Large intestine (tissue), 3 donors: ENCODE measurements around the gene CCDC14. TPM values are rescaled to one million over a fixed set of nuclear protein-coding genes. Genes with fewer than 3 reads are reported as not detected.

Source experiments
- DNase-seq, 2 donors: peaks; one replicate each; pipeline versions ENCODE4 v3.0.0 to v3.0.0-alpha.2; 2013
- H3K27ac ChIP-seq: one replicate; pipeline ENCODE4 v1.5.1; 2013; ENCODE audit warnings: low read length
- H3K27me3 ChIP-seq: 2 replicates; pipeline ENCODE4 v1.6.1; 2013; ENCODE audit warnings: low read length; ENCODE audit not compliant: control insufficient read depth, insufficient read depth
- H3K36me3 ChIP-seq: 2 replicates; pipeline ENCODE4 v1.6.1; 2013; ENCODE audit warnings: low read length; ENCODE audit not compliant: control insufficient read depth, insufficient read depth
- H3K4me1 ChIP-seq: one replicate; pipeline ENCODE4 v1.6.1; 2013; ENCODE audit warnings: low read length; ENCODE audit not compliant: control insufficient read depth, insufficient read depth
- H3K4me3 ChIP-seq: one replicate; pipeline ENCODE4 v1.5.1; 2013; ENCODE audit warnings: low read length
- H3K9me3 ChIP-seq: one replicate; pipeline ENCODE4 v1.6.1; 2013; ENCODE audit warnings: mild to moderate bottlenecking, low read depth, low read length, moderate library complexity; ENCODE audit not compliant: control insufficient read depth
- WGBS: methylation state at CpG from one replicate; pipeline ENCODE4 v1.1.5; 2013; ENCODE audit warnings: low lambda C conversion rate; ENCODE audit not compliant: insufficient coverage; 5-methylcytosine and 5-hydroxymethylcytosine counted together
- polyA plus RNA-seq: library from polyadenylated mRNA; unstranded; fragments of 120-200 nt; gene quantifications from one replicate; pipeline ENCODE4 v1.2.1, GENCODE V29; 2013

Gene CCDC14
- polyA plus RNA-seq, 1 donor: 72.5 TPM

GRCh38 chr3:123883701-123884202 lies 77.3 kb downstream of the CCDC14 start:
- DNase-seq: peak in 1 of 2 donors; percentile 26
- WGBS: no CpG with 5 or more reads among the region's 29 CpGs

GRCh38 chr3:123883111-123883510 lies 77.9 kb downstream of the CCDC14 start:
- WGBS: no CpG with 5 or more reads among the region's 4 CpGs
- DNase-seq: no peak
- Histone ChIP-seq H3K27me3 (peaks cover 46% of the 10 kb centered on the region), H3K4me3 (no peak overlapping the region), H3K9me3 (no peaks in the 10 kb centered on the region), H3K4me1 (peaks cover 3% of the 10 kb centered on the region), H3K27ac (no peak overlapping the region), H3K36me3 (no peaks in the 10 kb centered on the region)

More at GRCh38 chr3:123883701-123884202, 77.3 kb downstream of the CCDC14 start:
- peaks cover 3% of the 10 kb centered on the region for H3K4me1 ChIP-seq
- H3K36me3 ChIP-seq: no peaks in the 10 kb centered on the region
- no peaks in the 10 kb centered on the region for H3K9me3 ChIP-seq
- H3K27ac ChIP-seq: no peak overlapping the region
- peak overlapping the region; percentile 30 for H3K4me3 ChIP-seq
- peaks cover 44% of the 10 kb centered on the region for H3K27me3 ChIP-seq

GRCh38 chr3:123881771-123882170 lies 79.3 kb downstream of the CCDC14 start:
- no peak overlapping the region for H3K27ac ChIP-seq
- peaks cover 44% of the 10 kb centered on the region for H3K27me3 ChIP-seq
- no peaks in the 10 kb centered on the region for H3K36me3 ChIP-seq
- H3K9me3 ChIP-seq: no peaks in the 10 kb centered on the region
- WGBS: no CpG with 5 or more reads among the region's 2 CpGs
- H3K4me3 ChIP-seq: no peak overlapping the region
- H3K4me1 ChIP-seq: peaks cover 3% of the 10 kb centered on the region
- no peak for DNase-seq

GRCh38 chr3:123880998-123881561 lies 79.9 kb downstream of the CCDC14 start:
- 83% methylated on average over 1 of the region's 6 CpGs for WGBS
- Histone ChIP-seq H3K4me1 (peaks cover 3% of the 10 kb centered on the region), H3K4me3 (no peak overlapping the region), H3K9me3 (no peaks in the 10 kb centered on the region), H3K36me3 (no peaks in the 10 kb centered on the region), H3K27ac (no peak overlapping the region), H3K27me3 (peaks cover 42% of the 10 kb centered on the region)
- DNase-seq: peak in 1 of 2 donors; percentile 10

GRCh38 chr3:123878807-123879206 lies 82.2 kb downstream of the CCDC14 start:
- H3K9me3 ChIP-seq: no peaks in the 10 kb centered on the region
- 100% methylated on average over 1 of the region's 7 CpGs for WGBS
- H3K4me3 ChIP-seq: no peak overlapping the region
- peaks cover 2% of the 10 kb centered on the region for H3K4me1 ChIP-seq
- peaks cover 27% of the 10 kb centered on the region for H3K27me3 ChIP-seq
- no peaks in the 10 kb centered on the region for H3K36me3 ChIP-seq
- no peak overlapping the region for H3K27ac ChIP-seq
- no peak for DNase-seq

- 100% methylated on average over 1 of the region's 4 CpGs for WGBS
- no peak overlapping the region for H3K27ac ChIP-seq
- H3K27me3 ChIP-seq: peaks cover 19% of the 10 kb centered on the region
- no peaks in the 10 kb centered on the region for H3K36me3 ChIP-seq
- no peaks in the 10 kb centered on the region for H3K9me3 ChIP-seq
- H3K4me1 ChIP-seq: no peaks in the 10 kb centered on the region
- DNase-seq: no peak
- H3K4me3 ChIP-seq: no peak overlapping the region
Measured at GRCh38 chr3:123877965-123878364, 83.1 kb downstream of the CCDC14 start.

- Histone ChIP-seq H3K4me3 (no peak overlapping the region), H3K9me3 (no peaks in the 10 kb centered on the region), H3K27me3 (peaks cover 14% of the 10 kb centered on the region), H3K27ac (no peak overlapping the region), H3K4me1 (no peaks in the 10 kb centered on the region), H3K36me3 (no peaks in the 10 kb centered on the region)
- no CpG with 5 or more reads among the region's 4 CpGs for WGBS
- DNase-seq: no peak
Measured at GRCh38 chr3:123877466-123877865, 83.6 kb downstream of the CCDC14 start.

- no peaks in the 10 kb centered on the region for H3K9me3 ChIP-seq
- no peaks in the 10 kb centered on the region for H3K4me1 ChIP-seq
- H3K27ac ChIP-seq: no peak overlapping the region
- no peaks in the 10 kb centered on the region for H3K36me3 ChIP-seq
- H3K27me3 ChIP-seq: peaks cover 11% of the 10 kb centered on the region
- no peak for DNase-seq
- H3K4me3 ChIP-seq: no peak overlapping the region
Measured at GRCh38 chr3:123876858-123877257, 84.2 kb downstream of the CCDC14 start.

GRCh38 chr3:123872621-123873020 lies 88.4 kb downstream of the CCDC14 start:
- H3K9me3 ChIP-seq: no peaks in the 10 kb centered on the region
- no peak overlapping the region for H3K27ac ChIP-seq
- no peaks in the 10 kb centered on the region for H3K36me3 ChIP-seq
- no peaks in the 10 kb centered on the region for H3K27me3 ChIP-seq
- no peak for DNase-seq
- no peak overlapping the region for H3K4me3 ChIP-seq
- WGBS: no CpG with 5 or more reads among the region's 1 CpG
- H3K4me1 ChIP-seq: no peaks in the 10 kb centered on the region

- Histone ChIP-seq H3K27me3 (no peaks in the 10 kb centered on the region), H3K4me3 (no peak overlapping the region), H3K36me3 (no peaks in the 10 kb centered on the region), H3K4me1 (no peaks in the 10 kb centered on the region), H3K27ac (no peak overlapping the region), H3K9me3 (no peaks in the 10 kb centered on the region)
- DNase-seq: no peak
- WGBS: no CpG with 5 or more reads among the region's 1 CpG
Measured at GRCh38 chr3:123871946-123872345, 89.1 kb downstream of the CCDC14 start.

- DNase-seq: no peak
- no peak overlapping the region for H3K4me3 ChIP-seq
- H3K27me3 ChIP-seq: no peaks in the 10 kb centered on the region
- no CpG with 5 or more reads among the region's 1 CpG for WGBS
- no peaks in the 10 kb centered on the region for H3K36me3 ChIP-seq
- H3K4me1 ChIP-seq: no peaks in the 10 kb centered on the region
- no peak overlapping the region for H3K27ac ChIP-seq
- H3K9me3 ChIP-seq: no peaks in the 10 kb centered on the region
Measured at GRCh38 chr3:123870033-123870432, 91.0 kb downstream of the CCDC14 start.
